OCI-LY1 (cell line): ENCODE data around the gene CHGA.

Source experiments
- H2AFZ ChIP-seq: fragments of 200-600 bp; sonication (generic), shearing (Covaris generic); 2 replicates; pipeline ENCODE4 v1.6.0; 2014; ENCODE audit warnings: antibody characterized with exemption, mild to moderate bottlenecking, low read length
- H3F3A ChIP-seq: fragments of 200-600 bp; sonication (generic), shearing (Covaris generic); 2 replicates; pipeline ENCODE4 v1.6.0; 2014; ENCODE audit warnings: mild to moderate bottlenecking, antibody characterized with exemption, low read length, moderate library complexity; ENCODE audit not compliant: insufficient read depth
- H3K27ac ChIP-seq: fragments of 200-600 bp; sonication (generic); 2 replicates; pipeline ENCODE4 v1.5.1; 2014; ENCODE audit warnings: low read length, mixed run types, mild to moderate bottlenecking, low read depth; ENCODE audit not compliant: poor library complexity, severe bottlenecking
- H3K27me3 ChIP-seq: fragments of 200-600 bp; sonication (generic); 2 replicates; pipeline ENCODE4 v1.6.0; 2014; ENCODE audit warnings: antibody characterized with exemption, mild to moderate bottlenecking, low read length, moderate library complexity; ENCODE audit not compliant: insufficient read depth
- H3K36me3 ChIP-seq: fragments of 200-600 bp; sonication (generic); 2 replicates; pipeline ENCODE4 v1.6.1; 2014; ENCODE audit warnings: mild to moderate bottlenecking, antibody characterized with exemption, low read length, moderate library complexity, mixed read lengths; ENCODE audit not compliant: insufficient read depth
- H3K4me1 ChIP-seq: fragments of 200-600 bp; sonication (generic); 2 replicates; pipeline ENCODE4 v1.5.1; 2014; ENCODE audit warnings: mild to moderate bottlenecking, low read length, moderate library complexity; ENCODE audit not compliant: insufficient read depth, severe bottlenecking
- H3K4me2 ChIP-seq: fragments of 200-600 bp; sonication (generic), shearing (Covaris generic); 2 replicates; pipeline ENCODE4 v1.6.1; 2014; ENCODE audit warnings: low read length
- H3K4me3 ChIP-seq: fragments of 200-600 bp; sonication (generic); 2 replicates; pipeline ENCODE4 v1.5.1; 2014; ENCODE audit warnings: low read length, low read depth, mild to moderate bottlenecking, mixed read lengths; ENCODE audit not compliant: poor library complexity, severe bottlenecking
- H3K79me2 ChIP-seq: fragments of 200-600 bp; shearing (Covaris generic); 2 replicates; pipeline ENCODE4 v1.6.1; 2016; ENCODE audit warnings: mixed run types, low read length, mixed read lengths; ENCODE audit not compliant: insufficient read depth
- H3K9ac ChIP-seq: fragments of 200-600 bp; sonication (generic), shearing (Covaris generic); 2 replicates; pipeline ENCODE4 v1.6.1; 2014; ENCODE audit warnings: mild to moderate bottlenecking, low read length, mixed read lengths
- H3K9me2 ChIP-seq: fragments of 200-600 bp; sonication (generic), shearing (Covaris generic); 2 replicates; pipeline ENCODE4 v1.6.1; 2014; ENCODE audit warnings: low read depth, mild to moderate bottlenecking, low read length, mixed read lengths
- H3K9me3 ChIP-seq: fragments of 200-600 bp; shearing (Covaris generic); 2 replicates; pipeline ENCODE4 v1.6.1; 2014; ENCODE audit warnings: low read length, mixed read lengths
- H4K20me1 ChIP-seq: fragments of 200-600 bp; sonication (generic), shearing (Covaris generic); 2 replicates; pipeline ENCODE4 v1.6.0; 2016; ENCODE audit warnings: mild to moderate bottlenecking, low read length; ENCODE audit not compliant: insufficient read depth
- CTCF ChIP-seq: fragments of 200-600 bp; sonication (generic), shearing (Covaris generic); IDR thresholded peaks from 2 replicates; pipeline ENCODE4 v1.5.1; 2017; ENCODE audit warnings: mild to moderate bottlenecking, antibody characterized with exemption, low read length, moderate library complexity, mixed read lengths
- EZH2 ChIP-seq: fragments of 200-600 bp; sonication (generic), shearing (Covaris generic); IDR thresholded peaks from 2 replicates; pipeline ENCODE4 v1.8.0; 2017; ENCODE audit warnings: borderline replicate concordance, mixed run types, mild to moderate bottlenecking, antibody characterized with exemption, low read length, moderate library complexity, mixed read lengths

CHGA gene

GRCh38 chr14:92903359-92903758 is 19.6 kb upstream of the CHGA start:
- 0 out of 2 replicates have a peak, but pooled peaks cover 3% of the 10 kb centered on the region for H3K27me3 ChIP-seq
- H3K27ac ChIP-seq: no peak overlapping the region
- H3K9me3 ChIP-seq: no peaks in the 10 kb centered on the region
- H2AFZ ChIP-seq: no peak overlapping the region
- no peak overlapping the region for H3K9ac ChIP-seq
- no peaks in the 10 kb centered on the region for H3K36me3 ChIP-seq
- no peak overlapping the region for H3K4me3 ChIP-seq
- H3K79me2 ChIP-seq: no peaks in the 10 kb centered on the region
- no peaks in the 10 kb centered on the region for H3F3A ChIP-seq
- no peaks in the 10 kb centered on the region for H3K4me1 ChIP-seq
- H3K4me2 ChIP-seq: no peak overlapping the region
- H4K20me1 ChIP-seq: no peaks in the 10 kb centered on the region
- H3K9me2 ChIP-seq: no peaks in the 10 kb centered on the region
- TF ChIP-seq EZH2: no peak
- TF ChIP-seq CTCF: no peak

- Histone ChIP-seq H2AFZ (no peak overlapping the region), H3K4me3 (no peak overlapping the region), H3K36me3 (no peaks in the 10 kb centered on the region), H3K4me2 (no peak overlapping the region), H3K79me2 (no peaks in the 10 kb centered on the region), H3K9ac (no peak overlapping the region), H3K9me3 (no peaks in the 10 kb centered on the region), H3K27ac (no peak overlapping the region), H3K9me2 (no peaks in the 10 kb centered on the region), H4K20me1 (no peaks in the 10 kb centered on the region), H3F3A (no peaks in the 10 kb centered on the region), H3K27me3 (no peaks in the 10 kb centered on the region), H3K4me1 (no peaks in the 10 kb centered on the region)
- no peak for TF ChIP-seq EZH2
Observed at GRCh38 chr14:92905667-92906066, 17.3 kb upstream of the CHGA start.

GRCh38 chr14:92906420-92906819 is 16.5 kb upstream of the CHGA start:
- no peak overlapping the region for H3K4me2 ChIP-seq
- no peak overlapping the region for H3K27ac ChIP-seq
- TF ChIP-seq EZH2: no peak
- TF ChIP-seq CTCF: no peak

GRCh38 chr14:92906823-92907222 is 16.1 kb upstream of the CHGA start:
- no peaks in the 10 kb centered on the region for H3K9me2 ChIP-seq
- no peak overlapping the region for H2AFZ ChIP-seq
- H3K79me2 ChIP-seq: no peaks in the 10 kb centered on the region
- H3K9me3 ChIP-seq: no peaks in the 10 kb centered on the region
- H3K4me2 ChIP-seq: no peak overlapping the region
- H3K36me3 ChIP-seq: no peaks in the 10 kb centered on the region
- no peaks in the 10 kb centered on the region for H3K27me3 ChIP-seq
- no peaks in the 10 kb centered on the region for H4K20me1 ChIP-seq
- H3K4me1 ChIP-seq: no peaks in the 10 kb centered on the region
- TF ChIP-seq CTCF (no peak), EZH2 (no peak)
- no peak overlapping the region for H3K27ac ChIP-seq
- H3K4me3 ChIP-seq: no peak overlapping the region
- no peak overlapping the region for H3K9ac ChIP-seq
- no peaks in the 10 kb centered on the region for H3F3A ChIP-seq

More at GRCh38 chr14:92906420-92906819, 16.5 kb upstream of the CHGA start:
- Histone ChIP-seq H3K9me3 (no peaks in the 10 kb centered on the region), H2AFZ (no peak overlapping the region), H3F3A (no peaks in the 10 kb centered on the region), H3K79me2 (no peaks in the 10 kb centered on the region), H3K4me3 (no peak overlapping the region), H3K9ac (no peak overlapping the region), H3K36me3 (no peaks in the 10 kb centered on the region), H3K4me1 (no peaks in the 10 kb centered on the region), H3K27me3 (no peaks in the 10 kb centered on the region), H3K9me2 (no peaks in the 10 kb centered on the region), H4K20me1 (no peaks in the 10 kb centered on the region)
